GM21447 (cell line): Measurements from ENCODE around the gene GOLT1B.
A peak's percentile ranks its signal among the peaks of the same experiment; 100 is the strongest.

Source experiments
- ATAC-seq: cut with Tn5 transposase; IDR thresholded peaks from one replicate; pipeline ENCODE4 v1.9.1; 2021; ENCODE audit not compliant: unreplicated experiment

GOLT1B gene

GRCh38 chr12:21521541-21521940 lies 20.0 kb downstream of the GOLT1B start:
- ATAC-seq, result no peak

- no peak for ATAC-seq
These were observed 21.6 kb downstream of the GOLT1B start for GRCh38 chr12:21523148-21523547.

- no peak for ATAC-seq
These were observed 24.5 kb downstream of the GOLT1B start, which contains the start of gene SPX for GRCh38 chr12:21526053-21526452. SPX (plus strand) TSS chr12:21526296; CDS start chr12:21526473, 177 bp downstream.

DNA sequence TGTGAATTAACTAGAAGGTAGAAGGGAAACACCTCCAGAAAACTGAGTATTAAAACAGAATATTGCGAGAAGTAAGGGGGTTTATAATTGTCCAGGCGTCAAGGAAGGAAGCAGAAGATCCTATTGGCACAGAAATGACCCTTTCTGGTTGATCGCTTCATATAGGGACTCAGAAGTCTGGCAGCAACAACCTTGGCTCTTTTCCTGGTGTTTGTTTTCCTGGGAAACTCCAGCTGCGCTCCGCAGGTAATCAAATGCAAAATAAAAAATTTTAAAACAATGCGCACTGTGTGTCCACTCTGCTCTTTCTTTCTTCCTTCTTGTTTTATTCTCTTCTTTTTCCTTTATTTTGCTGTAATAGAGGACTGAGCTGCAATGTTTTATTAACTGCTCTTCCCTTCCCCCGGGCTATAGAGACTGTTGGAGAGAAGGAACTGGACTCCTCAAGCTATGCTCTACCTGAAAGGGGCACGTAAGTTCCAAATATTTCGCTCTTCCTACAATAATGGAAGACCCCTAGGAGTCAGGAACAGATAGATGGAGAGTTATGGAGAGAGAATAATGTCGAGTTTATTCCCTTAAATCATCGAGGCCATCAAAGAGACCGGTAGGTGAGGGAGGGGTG lies 25.2 kb downstream of the GOLT1B start:
- no peak for ATAC-seq

DNA sequence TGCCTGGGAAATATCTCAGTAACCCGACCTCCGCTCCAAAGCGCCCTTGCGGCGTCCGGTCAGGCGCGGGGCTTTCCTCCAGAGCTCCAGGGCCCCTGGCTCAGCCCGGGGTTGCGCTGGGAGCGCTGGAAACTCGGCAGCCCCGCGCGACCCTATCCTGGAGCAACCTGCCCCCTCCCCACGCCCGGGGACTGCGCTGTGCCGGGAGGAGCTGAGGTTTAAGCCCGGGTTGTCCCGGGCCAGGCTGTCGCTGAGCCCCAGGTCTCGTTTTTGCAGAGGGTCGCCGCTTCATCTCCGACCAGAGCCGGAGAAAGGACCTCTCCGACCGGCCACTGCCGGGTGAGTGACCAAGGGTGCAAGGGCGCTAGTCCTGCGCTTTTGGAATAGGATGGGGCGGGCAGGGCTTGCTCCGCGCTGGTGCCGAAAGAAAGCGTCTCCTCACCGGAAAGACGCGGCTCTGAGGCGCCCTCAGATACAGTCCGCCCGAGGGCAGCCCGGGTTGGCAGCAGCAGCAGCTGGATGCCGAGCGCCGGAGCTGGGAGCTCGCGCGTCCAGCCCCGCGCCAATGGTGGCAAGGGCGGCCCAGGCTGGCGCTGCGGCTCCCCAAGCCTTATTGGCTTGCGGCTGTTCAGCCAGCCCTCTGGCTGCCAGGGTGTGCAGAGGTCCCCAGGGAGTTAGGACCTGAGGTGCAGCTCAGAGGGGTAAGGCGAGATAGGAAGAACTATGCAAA lies 26.0 kb downstream of the GOLT1B start:
- ATAC-seq, result peak; percentile 95

GRCh38 chr12:21528953-21529352 lies 27.4 kb downstream of the GOLT1B start:
- ATAC-seq, result no peak

GRCh38 chr12:21529456-21529855 lies 27.9 kb downstream of the GOLT1B start:
- no peak for ATAC-seq

- no peak for ATAC-seq
These were observed 36.6 kb downstream of the GOLT1B start for GRCh38 chr12:21538061-21538653.

GRCh38 chr12:21539797-21540196 lies 38.2 kb downstream of the GOLT1B start:
- ATAC-seq, result no peak

GRCh38 chr12:21541773-21542172 lies 40.2 kb downstream of the GOLT1B start:
- no peak for ATAC-seq

GRCh38 chr12:21542403-21542802 lies 40.8 kb downstream of the GOLT1B start:
- no peak for ATAC-seq

GRCh38 chr12:21543151-21543550 lies 41.6 kb downstream of the GOLT1B start:
- no peak for ATAC-seq

DNA sequence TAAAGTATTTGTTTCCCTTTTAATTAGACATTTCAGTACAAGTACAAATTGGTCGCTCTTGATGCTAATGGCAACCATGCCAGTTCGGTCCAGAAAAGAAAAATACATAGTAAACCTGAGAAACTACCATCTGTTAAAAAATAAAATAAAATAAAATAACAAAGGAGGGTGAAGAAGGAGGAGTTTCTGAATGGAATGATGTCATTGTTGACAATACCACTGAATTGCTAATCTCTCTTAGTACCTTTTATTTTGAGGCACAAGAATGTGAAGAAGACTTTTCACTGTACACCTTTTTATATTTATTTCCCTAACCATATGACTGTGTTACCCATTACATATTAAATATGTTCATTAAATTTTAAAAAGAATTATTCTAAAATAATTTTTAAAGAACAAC lies 44.0 kb downstream of the GOLT1B start:
- no peak for ATAC-seq

DNA sequence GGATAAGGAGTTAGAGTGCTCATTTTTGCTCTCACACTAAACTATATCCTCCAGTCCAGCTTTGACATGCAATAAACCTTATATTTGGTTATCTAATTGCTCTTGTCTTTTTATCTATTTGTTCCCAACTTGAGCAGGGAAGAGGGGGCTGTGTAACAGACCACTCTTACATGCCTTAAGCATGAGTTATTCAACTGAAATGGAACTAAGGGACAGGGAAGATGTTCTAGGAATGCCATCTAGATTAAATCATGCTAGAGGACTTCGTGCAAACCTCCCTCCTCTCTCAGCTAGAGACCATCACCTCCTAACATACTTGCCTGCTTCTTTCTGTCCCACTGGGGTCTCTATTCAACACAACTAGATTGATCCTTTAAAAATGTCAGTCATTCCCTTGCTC lies 45.1 kb downstream of the GOLT1B start:
- no peak for ATAC-seq

- ATAC-seq, result no peak
These were observed 45.8 kb downstream of the GOLT1B start for GRCh38 chr12:21547437-21547836.

DNA sequence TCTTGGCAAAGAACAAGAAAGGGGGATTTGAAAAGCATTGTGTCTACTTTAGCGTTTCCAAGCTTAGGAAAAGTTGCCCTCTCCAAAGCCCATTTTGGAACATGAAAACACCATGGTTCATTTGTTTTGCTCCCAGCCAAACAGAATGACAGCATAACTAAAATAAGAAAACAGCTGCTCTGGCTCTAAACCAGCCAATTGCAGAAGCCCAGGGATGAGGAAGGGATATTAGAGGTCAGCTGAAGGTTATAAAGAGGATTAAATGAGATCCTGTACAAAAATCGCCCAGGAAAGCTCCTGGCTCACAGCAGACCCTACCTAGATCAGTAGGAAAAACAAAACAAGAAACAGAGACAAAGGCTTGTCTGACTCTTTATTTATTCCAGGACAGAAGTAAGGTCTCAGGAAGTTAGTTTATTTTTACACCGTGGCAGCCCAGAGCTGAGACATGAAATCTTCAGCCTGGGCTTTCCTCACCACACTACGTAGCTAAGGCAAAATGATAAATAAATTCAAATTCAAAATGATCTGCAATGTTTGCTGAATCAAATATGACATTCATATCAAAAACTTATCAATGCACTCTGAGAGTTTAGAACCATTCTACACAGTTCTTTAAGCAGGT lies 50.4 kb downstream of the GOLT1B start:
- no peak for ATAC-seq

- no peak for ATAC-seq
These were observed 51.2 kb downstream of the GOLT1B start for GRCh38 chr12:21552635-21553328.

GRCh38 chr12:21553329-21553675 lies 51.7 kb downstream of the GOLT1B start:
- ATAC-seq, result no peak

GRCh38 chr12:21558100-21558679 lies 56.6 kb downstream of the GOLT1B start:
- no peak for ATAC-seq

- ATAC-seq, result no peak
These were observed 58.4 kb downstream of the GOLT1B start for GRCh38 chr12:21559855-21560569.
